Measurements from ENCODE around the gene ANKRD63. TPM values are rescaled to one million over a fixed set of nuclear protein-coding genes. Genes with fewer than 3 reads are reported as not detected.

The ANKRD63 gene
- total and polyA plus RNA-seq, 7 donors: 1.6 TPM; not detected in 6

DNA sequence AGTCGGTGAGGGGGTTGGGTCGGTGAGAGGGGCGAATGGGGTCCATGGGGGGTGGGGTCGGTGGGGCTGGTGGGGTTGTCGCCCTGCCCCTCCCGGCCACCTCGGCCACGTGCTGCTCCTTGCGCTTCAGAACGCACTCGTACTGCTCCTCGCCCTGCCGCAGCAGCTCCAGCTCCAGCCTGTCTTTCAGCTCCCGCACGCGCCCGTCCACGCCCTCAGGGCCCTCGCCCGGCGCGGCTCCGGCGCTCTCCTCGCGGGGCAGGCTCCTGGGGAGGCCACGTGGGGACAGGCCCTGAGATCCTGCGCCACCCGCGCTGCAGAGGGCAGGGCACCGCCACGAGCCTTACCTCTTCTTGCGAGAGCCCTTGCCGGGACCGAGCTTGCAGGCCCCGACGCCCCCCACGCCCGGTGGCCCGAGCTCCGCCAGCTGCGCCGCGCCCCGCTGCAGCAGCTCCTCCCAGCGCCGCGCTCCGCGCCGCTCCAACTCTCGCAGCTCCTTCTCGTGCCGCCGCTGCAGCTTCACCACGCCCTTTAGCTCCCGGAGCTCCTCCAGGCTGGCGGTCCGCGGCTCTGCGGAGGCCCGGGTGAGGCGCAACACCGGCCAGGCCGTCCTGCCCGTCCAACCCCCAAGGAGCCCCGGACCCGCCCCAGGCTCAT lies 8.2 kb upstream of the ANKRD63 start:
- Histone ChIP-seq H3K27me3 (peaks cover 0 to 2% (median 0%) of the 10 kb centered on the region in 3 donors), H3K27ac (peak overlapping the region in 2 of 4 donors; percentile 19 to 24), H3K9me3 (no peaks in the 10 kb centered on the region), H3K4me3 (peak overlapping the region in 3 of 4 donors; percentile 37 to 46 (median 40)), H3K36me3 (no peaks in the 10 kb centered on the region), H3K4me1 (peaks cover 0 to 27% (median 20%) of the 10 kb centered on the region in 4 donors)
- TF ChIP-seq EP300 (IDR thresholded peaks at IDR 0.05) (no peak), POLR2AphosphoS5 (IDR thresholded peaks at IDR 0.05) (no peak), POLR2A (IDR thresholded peaks at IDR 0.05) (no peak)
- TF ChIP-seq, protein P1, sequence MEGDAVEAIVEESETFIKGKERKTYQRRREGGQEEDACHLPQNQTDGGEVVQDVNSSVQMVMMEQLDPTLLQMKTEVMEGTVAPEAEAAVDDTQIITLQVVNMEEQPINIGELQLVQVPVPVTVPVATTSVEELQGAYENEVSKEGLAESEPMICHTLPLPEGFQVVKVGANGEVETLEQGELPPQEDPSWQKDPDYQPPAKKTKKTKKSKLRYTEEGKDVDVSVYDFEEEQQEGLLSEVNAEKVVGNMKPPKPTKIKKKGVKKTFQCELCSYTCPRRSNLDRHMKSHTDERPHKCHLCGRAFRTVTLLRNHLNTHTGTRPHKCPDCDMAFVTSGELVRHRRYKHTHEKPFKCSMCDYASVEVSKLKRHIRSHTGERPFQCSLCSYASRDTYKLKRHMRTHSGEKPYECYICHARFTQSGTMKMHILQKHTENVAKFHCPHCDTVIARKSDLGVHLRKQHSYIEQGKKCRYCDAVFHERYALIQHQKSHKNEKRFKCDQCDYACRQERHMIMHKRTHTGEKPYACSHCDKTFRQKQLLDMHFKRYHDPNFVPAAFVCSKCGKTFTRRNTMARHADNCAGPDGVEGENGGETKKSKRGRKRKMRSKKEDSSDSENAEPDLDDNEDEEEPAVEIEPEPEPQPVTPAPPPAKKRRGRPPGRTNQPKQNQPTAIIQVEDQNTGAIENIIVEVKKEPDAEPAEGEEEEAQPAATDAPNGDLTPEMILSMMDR (IDR thresholded peaks at IDR 0.05): no peak
- intact Hi-C loops (cut with DNase I): no loop called here
- peak; percentile 77 for DNase-seq
- 14 to 57% methylated on average over 68 of the region's 68 CpGs for WGBS, 2 donors

DNA sequence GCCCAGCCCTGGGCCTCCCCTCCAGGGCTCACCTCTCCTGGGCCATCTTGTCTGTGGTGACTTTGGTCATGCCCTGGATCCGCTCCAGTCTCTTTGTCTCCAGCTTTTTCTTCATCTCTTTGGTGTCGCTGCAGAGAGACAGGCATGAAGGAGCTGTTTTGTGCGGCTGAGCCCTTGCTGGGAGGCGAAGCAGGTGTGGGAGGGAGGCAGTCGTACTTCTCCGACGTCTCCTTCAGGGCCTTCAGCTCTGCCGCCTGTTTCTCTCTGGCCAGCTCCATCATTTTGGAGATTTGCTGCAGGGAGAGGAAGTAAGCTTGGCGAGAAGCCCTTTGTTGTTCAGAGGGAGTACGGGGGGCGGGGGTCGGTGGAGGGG lies 7.7 kb upstream of the ANKRD63 start:
- Histone ChIP-seq H3K9me3 (no peaks in the 10 kb centered on the region), H3K36me3 (no peaks in the 10 kb centered on the region), H3K27ac (no peak overlapping the region), H3K4me1 (peaks cover 0 to 27% (median 20%) of the 10 kb centered on the region in 4 donors), H3K4me3 (peak overlapping the region in 2 of 4 donors; percentile 40 to 46), H3K27me3 (peaks cover 0 to 2% (median 0%) of the 10 kb centered on the region in 3 donors)
- intact Hi-C loops (cut with DNase I): no loop called here
- no peak for DNase-seq
- TF ChIP-seq POLR2A (IDR thresholded peaks at IDR 0.05) (no peak), POLR2AphosphoS5 (IDR thresholded peaks at IDR 0.05) (no peak), EP300 (IDR thresholded peaks at IDR 0.05) (no peak)
- TF ChIP-seq, protein P1 (IDR thresholded peaks at IDR 0.05): no peak
- WGBS, 2 donors: 69 to 73% methylated on average over 12 of the region's 12 CpGs

DNA sequence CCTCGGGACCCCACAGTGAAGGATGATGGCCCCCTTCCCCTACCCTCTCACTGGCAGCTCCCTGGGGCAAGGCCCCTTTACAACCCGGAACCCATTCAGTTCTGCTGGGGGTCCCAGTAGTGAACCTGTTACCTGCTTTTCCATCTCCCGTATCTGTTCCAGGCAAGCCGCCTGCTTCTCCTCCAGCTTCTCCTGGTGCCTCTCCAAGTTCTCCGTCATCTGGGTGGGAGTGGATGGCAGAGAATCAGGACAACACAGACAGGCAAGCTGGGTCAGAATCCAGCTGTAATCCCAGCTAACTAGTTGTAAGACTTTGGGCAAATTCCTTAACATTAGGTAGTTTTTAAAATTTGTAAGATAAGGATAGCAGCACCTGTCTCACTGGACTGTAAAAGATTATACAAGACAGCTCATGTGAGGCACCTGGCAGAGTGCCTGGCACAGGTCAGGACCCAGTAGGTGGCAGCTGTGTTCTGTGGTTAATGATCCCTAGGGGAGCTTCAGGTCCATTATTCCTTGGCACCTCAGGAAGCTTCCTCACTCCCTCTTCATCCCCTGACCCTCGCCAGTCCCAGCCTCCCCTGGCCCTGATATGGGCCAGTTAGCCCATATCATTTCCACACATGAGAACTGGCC lies 6.4 kb upstream of the ANKRD63 start:
- intact Hi-C loops (cut with DNase I): no loop called here
- Histone ChIP-seq H3K27ac (no peak overlapping the region), H3K27me3 (peaks cover 0 to 2% (median 0%) of the 10 kb centered on the region in 3 donors), H3K4me1 (peaks cover 0 to 33% (median 25%) of the 10 kb centered on the region in 4 donors), H3K4me3 (no peak overlapping the region), H3K9me3 (no peaks in the 10 kb centered on the region), H3K36me3 (no peaks in the 10 kb centered on the region)
- TF ChIP-seq, protein P1 (IDR thresholded peaks at IDR 0.05): no peak
- no peak for TF ChIP-seq POLR2A (IDR thresholded peaks at IDR 0.05)
- no peak for TF ChIP-seq EP300 (IDR thresholded peaks at IDR 0.05)
- no peak for TF ChIP-seq POLR2AphosphoS5 (IDR thresholded peaks at IDR 0.05)
- 19 to 66% methylated on average over 6 of the region's 6 CpGs for WGBS, 2 donors
- no peak for DNase-seq

DNA sequence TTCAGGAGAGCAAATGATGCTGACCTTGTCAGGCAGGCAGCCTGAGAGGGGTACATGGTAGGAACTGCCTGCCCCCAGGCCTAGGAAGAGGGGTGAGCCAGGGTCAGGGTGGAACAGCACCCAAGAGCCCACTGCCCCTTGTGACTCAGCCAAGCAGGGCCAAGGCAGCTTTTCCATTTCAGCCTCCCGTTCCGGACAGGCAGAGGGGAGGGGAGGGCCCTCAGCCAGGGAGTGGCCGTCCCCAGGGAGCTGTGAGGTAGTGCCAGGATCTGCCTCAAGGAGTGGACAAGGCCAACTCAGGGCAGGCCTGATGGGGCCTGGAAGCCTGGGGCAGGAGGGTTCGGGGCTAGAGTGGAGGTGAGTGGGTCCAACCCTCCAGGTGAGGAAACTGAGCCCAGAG lies 5.1 kb upstream of the ANKRD63 start:
- Histone ChIP-seq H3K9me3 (no peaks in the 10 kb centered on the region), H3K27me3 (peaks cover 4 to 12% (median 6%) of the 10 kb centered on the region in 3 donors), H3K36me3 (no peaks in the 10 kb centered on the region), H3K4me1 (peaks cover 0 to 38% (median 30%) of the 10 kb centered on the region in 4 donors), H3K4me3 (no peak overlapping the region), H3K27ac (no peak overlapping the region)
- WGBS, 2 donors: 38 to 73% methylated on average over 4 of the region's 4 CpGs
- no peak for DNase-seq
- no peak for TF ChIP-seq POLR2AphosphoS5 (IDR thresholded peaks at IDR 0.05)
- TF ChIP-seq, protein P1 (IDR thresholded peaks at IDR 0.05): no peak
- no peak for TF ChIP-seq POLR2A (IDR thresholded peaks at IDR 0.05)
- TF ChIP-seq EP300 (IDR thresholded peaks at IDR 0.05): no peak
- intact Hi-C loops (cut with DNase I): no loop called here

Data from sigmoid colon (tissue), 7 donors.